Measurements from ENCODE around the gene TK2.
A peak's percentile ranks its signal among the peaks of the same experiment; 100 is the strongest.
"Not testable (repeated sequence)": the region's sequence is repeated elsewhere in the genome, so short reads cannot be mapped to it uniquely, and the experiment has no call there.

The TK2 gene

GRCh38 chr16:66502020-66502913 lies 47.7 kb downstream of the TK2 start:
- DNase-seq: peak; percentile 92 to 96
- peak overlapping the region in 1 of 2 donors; percentile 28 for H3K4me3 ChIP-seq

GRCh38 chr16:66501563-66501962 lies 48.4 kb downstream of the TK2 start:
- intact Hi-C loops (cut with DNase I; ENCODE audit: low total_unique reads); H3K36me3 ChIP-seq; H3K4me3 ChIP-seq; H3K27me3 ChIP-seq; H3K9me3 ChIP-seq; DNase-seq: not testable (repeated sequence)
- Histone ChIP-seq H3K4me1 (peaks cover 0 to 33% (median 22%) of the 10 kb centered on the region in 4 donors), H3K27ac (peak overlapping the region; percentile 68 to 75)

More at GRCh38 chr16:66502020-66502913, 47.7 kb downstream of the TK2 start:
- Histone ChIP-seq H3K4me1 (peaks cover 0 to 33% (median 22%) of the 10 kb centered on the region in 4 donors), H3K36me3 (no peaks in the 10 kb centered on the region), H3K27me3 (no peaks in the 10 kb centered on the region), H3K27ac (peak overlapping the region; percentile 68 to 75), H3K9me3 (no peaks in the 10 kb centered on the region)
- TF ChIP-seq, protein P1, sequence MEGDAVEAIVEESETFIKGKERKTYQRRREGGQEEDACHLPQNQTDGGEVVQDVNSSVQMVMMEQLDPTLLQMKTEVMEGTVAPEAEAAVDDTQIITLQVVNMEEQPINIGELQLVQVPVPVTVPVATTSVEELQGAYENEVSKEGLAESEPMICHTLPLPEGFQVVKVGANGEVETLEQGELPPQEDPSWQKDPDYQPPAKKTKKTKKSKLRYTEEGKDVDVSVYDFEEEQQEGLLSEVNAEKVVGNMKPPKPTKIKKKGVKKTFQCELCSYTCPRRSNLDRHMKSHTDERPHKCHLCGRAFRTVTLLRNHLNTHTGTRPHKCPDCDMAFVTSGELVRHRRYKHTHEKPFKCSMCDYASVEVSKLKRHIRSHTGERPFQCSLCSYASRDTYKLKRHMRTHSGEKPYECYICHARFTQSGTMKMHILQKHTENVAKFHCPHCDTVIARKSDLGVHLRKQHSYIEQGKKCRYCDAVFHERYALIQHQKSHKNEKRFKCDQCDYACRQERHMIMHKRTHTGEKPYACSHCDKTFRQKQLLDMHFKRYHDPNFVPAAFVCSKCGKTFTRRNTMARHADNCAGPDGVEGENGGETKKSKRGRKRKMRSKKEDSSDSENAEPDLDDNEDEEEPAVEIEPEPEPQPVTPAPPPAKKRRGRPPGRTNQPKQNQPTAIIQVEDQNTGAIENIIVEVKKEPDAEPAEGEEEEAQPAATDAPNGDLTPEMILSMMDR (IDR thresholded peaks at IDR 0.05): no peak
- intact Hi-C loops (cut with DNase I; ENCODE audit: low total_unique reads): no loop called here

- H3K27me3 ChIP-seq; H3K36me3 ChIP-seq; intact Hi-C loops (cut with DNase I; ENCODE audit: low total_unique reads); H3K9me3 ChIP-seq; H3K4me3 ChIP-seq; DNase-seq; H3K27ac ChIP-seq: not testable (repeated sequence)
- H3K4me1 ChIP-seq: peaks cover 0 to 14% (median 10%) of the 10 kb centered on the region in 4 donors
Observed at GRCh38 chr16:66497921-66498320, 52.0 kb downstream of the TK2 start.

DNA sequence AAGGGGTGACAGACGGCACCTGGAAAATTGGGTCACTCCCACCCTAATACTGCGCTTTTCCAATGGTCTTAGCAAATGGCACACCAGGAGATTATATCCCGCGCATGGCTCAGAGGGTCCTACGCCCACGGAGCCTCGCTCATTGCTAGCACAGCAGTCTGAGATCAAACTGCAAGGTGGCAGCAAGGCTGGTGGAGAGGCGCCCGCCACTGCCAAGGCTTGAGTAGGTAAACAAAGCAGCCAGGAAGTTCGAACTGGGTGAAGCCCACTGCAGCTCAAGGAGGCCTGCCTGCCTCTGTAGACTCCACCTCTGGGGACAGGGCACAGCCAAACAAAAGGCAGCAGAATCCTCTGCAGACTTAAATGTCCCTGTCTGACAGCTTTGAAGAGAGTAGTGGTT lies 53.7 kb downstream of the TK2 start:
- peak in 1 of 2 donors; percentile 51 for DNase-seq
- H3K4me3 ChIP-seq; H3K4me1 ChIP-seq; H3K9me3 ChIP-seq; intact Hi-C loops (cut with DNase I; ENCODE audit: low total_unique reads); H3K27me3 ChIP-seq; H3K27ac ChIP-seq: not testable (repeated sequence)
- peaks cover 0 to 16% (median 0%) of the 10 kb centered on the region in 3 donors for H3K36me3 ChIP-seq

DNA sequence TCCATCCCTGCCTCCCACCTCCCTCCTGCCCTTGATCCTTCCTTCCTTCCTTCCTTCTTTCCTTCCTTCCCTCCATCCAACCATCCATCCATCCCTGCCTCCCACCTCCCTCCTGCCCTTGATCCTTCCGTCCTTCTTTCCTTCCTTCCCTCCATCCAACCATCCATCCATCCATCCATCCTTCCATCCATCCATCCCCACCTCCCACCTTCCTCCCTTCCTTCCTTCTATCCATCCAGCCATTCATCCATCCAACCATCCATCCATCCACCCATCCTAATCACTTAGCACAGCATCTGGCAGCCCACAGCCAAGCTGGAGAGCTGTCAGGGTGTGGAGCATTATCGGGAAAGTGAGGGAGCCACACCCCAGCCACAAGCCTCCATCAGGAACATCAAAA lies 54.5 kb downstream of the TK2 start:
- H3K27ac ChIP-seq: no peak overlapping the region
- H3K4me1 ChIP-seq: no peaks in the 10 kb centered on the region
- no peaks in the 10 kb centered on the region for H3K9me3 ChIP-seq
- intact Hi-C loops (cut with DNase I; ENCODE audit: low total_unique reads): no loop called here
- no peaks in the 10 kb centered on the region for H3K27me3 ChIP-seq
- H3K4me3 ChIP-seq: no peak overlapping the region
- TF ChIP-seq, protein P1 (IDR thresholded peaks at IDR 0.05): no peak
- peaks cover 0 to 16% (median 0%) of the 10 kb centered on the region in 3 donors for H3K36me3 ChIP-seq
- peak; percentile 1 to 12 for DNase-seq

DNA sequence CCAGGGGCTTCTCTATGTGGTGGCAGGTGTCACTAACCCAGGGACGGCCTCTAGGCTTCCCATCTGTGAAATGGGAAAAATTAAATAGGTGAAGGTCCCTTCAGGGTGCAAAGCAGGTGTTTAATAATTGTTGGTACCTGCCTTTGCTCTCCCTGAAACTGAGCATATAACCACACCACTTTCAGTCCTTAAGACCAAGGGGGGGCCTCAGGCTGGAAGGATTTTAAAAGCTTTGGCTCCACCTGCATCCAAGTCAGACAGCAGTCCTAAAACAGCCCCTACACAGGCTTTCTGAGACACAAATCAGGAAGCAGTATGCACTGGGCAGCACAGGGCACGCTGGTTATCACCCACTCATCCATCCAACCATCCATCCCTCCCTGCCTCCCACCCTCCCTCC lies 55.0 kb downstream of the TK2 start:
- TF ChIP-seq, protein P1 (IDR thresholded peaks at IDR 0.05): no peak
- Histone ChIP-seq H3K4me3 (no peak overlapping the region), H3K27me3 (no peaks in the 10 kb centered on the region), H3K27ac (no peak overlapping the region), H3K4me1 (no peaks in the 10 kb centered on the region), H3K9me3 (no peaks in the 10 kb centered on the region), H3K36me3 (peaks cover 0 to 16% (median 0%) of the 10 kb centered on the region in 3 donors)
- intact Hi-C loops (cut with DNase I; ENCODE audit: low total_unique reads): no loop called here
- DNase-seq: peak in 1 of 2 donors; percentile 5
